Tibial artery (tissue), 4 donors: Measurements from ENCODE around the gene USP10.

Experiments used
- DNase-seq, 2 donors: peaks; one replicate each; pipeline ENCODE4 v3.0.0-alpha.2; 2019
- H3K27ac ChIP-seq, 2 donors: fragments of 200-600 bp; sonication (generic) in 1 of 2; 1 replicate in 1 of 2; 2 replicates in 1 of 2; pipeline ENCODE4 v1.5.1; 2018 to 2019; ENCODE audit warnings: mild to moderate bottlenecking in 1 of 2
- H3K27me3 ChIP-seq, 2 donors: fragments of 200-600 bp; sonication (generic) in 1 of 2; one replicate each; pipeline versions ENCODE4 v1.5.1 to v1.6.0; 2016 to 2019
- H3K36me3 ChIP-seq, 3 donors: fragments of 200-600 bp; sonication (generic) in 2 of 3; one replicate each; pipeline ENCODE4 v1.5.1; 2016 to 2019; ENCODE audit warnings: mild to moderate bottlenecking in 2 of 3
- H3K4me1 ChIP-seq, 4 donors: fragments of 200-600 bp; sonication (generic) in 2 of 4; 1 replicate in 3 of 4; 2 replicates in 1 of 4; pipeline ENCODE4 v1.5.1; 2016 to 2019
- H3K4me3 ChIP-seq, 2 donors: fragments of 200-600 bp; sonication (generic) in 1 of 2; 1 replicate in 1 of 2; 2 replicates in 1 of 2; pipeline ENCODE4 v1.5.1; 2018 to 2019; ENCODE audit warnings: mild to moderate bottlenecking in 2 of 2
- H3K9me3 ChIP-seq, 3 donors: fragments of 200-600 bp; sonication (generic) in 1 of 3; one replicate each; pipeline ENCODE4 v1.5.1; 2016 to 2019
- CTCF ChIP-seq, 2 experiments: fragments of 200-600 bp in 1 of 2; fragments of 450-650 bp in 1 of 2; IDR thresholded peaks; one replicate each; pipeline ENCODE4 v1.5.1; 2017 to 2019; ENCODE audit warnings: antibody characterized with exemption in 2 of 2, mild to moderate bottlenecking in 1 of 2, moderate library complexity in 1 of 2
- intact Hi-C: fragments of 100-400 bp; cut with DNase I; formaldehyde crosslinking; loops from one replicate; pipeline ENCODE4 v1.15.0; 2023; ENCODE audit warnings: low total_unique reads

Gene USP10

DNA sequence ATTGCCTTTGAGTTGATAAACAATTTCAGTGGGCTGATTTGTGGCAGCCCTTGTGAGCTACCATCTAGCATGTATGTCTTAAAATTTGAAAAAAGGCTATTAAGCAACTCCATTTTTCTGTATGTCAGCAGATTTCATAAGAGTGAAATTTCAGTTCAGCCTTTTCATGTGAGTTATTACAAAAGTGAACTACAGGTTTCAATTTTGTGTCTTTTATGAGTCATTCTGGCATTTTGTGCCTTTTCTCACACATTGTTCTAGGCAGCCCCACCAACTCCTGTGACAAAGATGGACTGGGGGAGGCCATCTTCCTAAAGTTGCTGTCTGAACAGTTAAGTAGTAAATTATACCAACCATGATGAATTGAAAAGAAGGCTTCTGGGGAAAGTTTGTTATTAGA, 52.1 kb downstream of the USP10 start:
- H3K27me3 ChIP-seq = no peaks in the 10 kb centered on the region
- H3K4me1 ChIP-seq = peaks cover 0 to 20% (median 6%) of the 10 kb centered on the region in 4 donors
- H3K27ac ChIP-seq = no peak overlapping the region
- no peak overlapping the region for H3K4me3 ChIP-seq
- TF ChIP-seq CTCF (IDR thresholded peaks at IDR 0.05) = no peak
- H3K36me3 ChIP-seq = no peaks in the 10 kb centered on the region
- H3K9me3 ChIP-seq = no peaks in the 10 kb centered on the region
- intact Hi-C loops = no loop called here
- DNase-seq = no peak

GRCh38 chr16:84752600-84752999, 52.8 kb downstream of the USP10 start:
- Histone ChIP-seq H3K36me3 (no peaks in the 10 kb centered on the region), H3K27me3 (no peaks in the 10 kb centered on the region), H3K27ac (no peak overlapping the region), H3K9me3 (no peaks in the 10 kb centered on the region), H3K4me1 (peaks cover 0 to 20% (median 6%) of the 10 kb centered on the region in 4 donors), H3K4me3 (no peak overlapping the region)
- DNase-seq = no peak
- TF ChIP-seq CTCF (IDR thresholded peaks at IDR 0.05) = no peak
- intact Hi-C loops = no loop called here

DNA sequence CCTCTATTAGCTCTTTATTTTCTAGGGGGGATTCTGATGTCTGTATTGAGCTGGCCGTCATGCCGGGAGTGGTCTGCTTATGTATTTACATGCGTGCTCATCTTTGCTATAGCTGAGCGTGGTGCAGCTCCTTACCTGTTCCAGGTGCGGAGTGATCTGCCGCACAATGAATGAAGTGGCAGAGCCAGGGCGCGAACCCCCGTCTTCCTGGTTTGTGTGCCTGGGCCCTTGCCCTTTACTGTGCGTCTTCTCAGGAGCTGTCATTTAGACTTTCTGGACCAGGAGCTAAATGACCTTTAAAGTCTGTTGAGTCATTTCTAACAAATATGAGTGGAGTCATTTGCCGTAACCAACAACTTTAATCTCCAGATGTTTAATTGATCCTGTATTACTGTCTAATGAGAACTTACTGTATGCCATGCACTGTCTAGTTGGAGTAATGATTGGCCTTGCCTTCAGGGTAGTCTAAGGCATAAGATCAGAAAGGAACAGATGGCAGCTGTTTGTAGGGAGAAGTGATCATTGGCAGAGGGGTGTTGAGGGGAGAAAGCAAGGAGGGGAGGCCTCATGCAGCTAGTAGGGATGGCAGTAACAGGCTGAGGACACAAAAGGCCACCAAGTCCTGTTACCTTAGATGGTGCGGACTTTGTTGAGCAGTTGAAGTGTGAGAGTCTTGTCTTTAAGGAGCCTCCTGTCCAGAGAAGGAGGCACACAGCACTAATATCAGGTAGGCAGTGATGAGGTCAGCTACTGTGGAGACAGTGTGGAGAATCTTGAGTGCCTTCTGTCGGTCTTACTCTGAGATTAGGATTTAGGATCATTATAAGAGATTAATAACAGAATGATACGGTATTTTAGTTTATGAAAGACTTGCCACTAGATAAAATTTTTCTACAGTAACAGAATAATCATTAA, 53.9 kb downstream of the USP10 start:
- H3K27ac ChIP-seq = no peak overlapping the region
- intact Hi-C loops = loop anchor here (1.0 kb wide), 1 partner anchor 199 kb away; no protein-coding TSS in a partner anchor
- H3K36me3 ChIP-seq = no peaks in the 10 kb centered on the region
- no peak for DNase-seq
- H3K27me3 ChIP-seq = no peaks in the 10 kb centered on the region
- H3K9me3 ChIP-seq = no peaks in the 10 kb centered on the region
- peaks cover 0 to 17% (median 6%) of the 10 kb centered on the region in 4 donors for H3K4me1 ChIP-seq
- no peak overlapping the region for H3K4me3 ChIP-seq
- TF ChIP-seq CTCF (IDR thresholded peaks at IDR 0.05) = no peak

- peaks cover 0 to 17% (median 6%) of the 10 kb centered on the region in 4 donors for H3K4me1 ChIP-seq
- peak; percentile 74 to 93 for TF ChIP-seq CTCF (IDR thresholded peaks at IDR 0.05)
- intact Hi-C loops = loop anchor here (1.0 kb wide), 1 partner anchor 198 kb away; no protein-coding TSS in a partner anchor
Measured at GRCh38 chr16:84754353-84754856, 54.6 kb downstream of the USP10 start.

DNA sequence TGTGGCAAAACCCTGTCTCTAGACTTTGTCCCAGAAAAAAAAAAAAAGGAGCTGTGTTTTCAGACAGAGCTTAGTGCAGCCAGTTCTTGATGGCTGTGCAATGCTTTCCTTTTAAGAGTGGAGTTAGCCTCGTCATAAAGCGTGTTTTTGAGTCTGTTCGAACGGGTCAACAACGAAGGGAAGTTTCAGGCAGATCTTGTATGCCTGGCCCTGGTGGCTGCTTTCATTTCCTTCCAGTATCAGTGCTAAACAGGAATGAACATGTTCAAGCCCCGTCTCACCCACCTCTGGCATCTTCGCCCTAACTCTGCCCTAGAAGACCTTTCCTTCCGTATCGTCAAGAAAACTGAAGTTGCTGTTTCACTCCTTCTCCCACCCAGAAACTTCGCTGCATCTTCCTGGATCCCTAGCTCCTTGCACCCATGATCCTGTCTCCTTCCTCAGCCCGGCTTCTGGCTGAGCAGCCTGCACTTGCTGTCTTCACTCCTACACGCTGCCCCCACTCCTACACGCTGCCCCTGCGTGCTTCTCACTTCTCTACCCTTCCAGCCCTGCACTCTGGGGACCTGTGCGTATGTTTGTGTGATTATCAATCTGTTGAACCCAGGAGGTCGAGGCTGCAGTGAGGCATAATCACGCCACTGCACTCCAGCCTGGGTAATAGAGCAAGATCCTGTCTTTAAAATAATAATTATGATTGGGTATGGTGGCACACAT, 55.3 kb downstream of the USP10 start:
- H3K9me3 ChIP-seq = no peaks in the 10 kb centered on the region
- H3K4me3 ChIP-seq = no peak overlapping the region
- H3K27me3 ChIP-seq = no peaks in the 10 kb centered on the region
- no peak overlapping the region for H3K27ac ChIP-seq
- peaks cover 0 to 10% (median 0%) of the 10 kb centered on the region in 3 donors for H3K36me3 ChIP-seq
- TF ChIP-seq CTCF (IDR thresholded peaks at IDR 0.05) = no peak
- intact Hi-C loops = loop anchor here (1.0 to 5.0 kb wide), 2 partner anchors 197 to 212 kb away; no protein-coding TSS in a partner anchor
- DNase-seq = no peak
- peaks cover 0 to 17% (median 6%) of the 10 kb centered on the region in 4 donors for H3K4me1 ChIP-seq

More at GRCh38 chr16:84754353-84754856, 54.6 kb downstream of the USP10 start:
- no peaks in the 10 kb centered on the region for H3K9me3 ChIP-seq
- no peak overlapping the region for H3K27ac ChIP-seq
- H3K4me3 ChIP-seq = no peak overlapping the region
- H3K27me3 ChIP-seq = no peaks in the 10 kb centered on the region
- DNase-seq = peak in 1 of 2 donors; percentile 71
- peaks cover 0 to 7% (median 0%) of the 10 kb centered on the region in 3 donors for H3K36me3 ChIP-seq
